Cardiac ventricle fibroblast (primary cell): ENCODE data around the gene UBAP2L. TPM values are rescaled to one million over a fixed set of nuclear protein-coding genes. Genes with fewer than 3 reads are reported as not detected.

Source experiments
- total RNA-seq: library from RNA; depleted of rRNA; stranded (reverse); fragments of >200 nt; gene quantifications from 2 replicates; pipeline ENCODE4 v1.2.3, GENCODE V29; 2015

UBAP2L gene, protein sequence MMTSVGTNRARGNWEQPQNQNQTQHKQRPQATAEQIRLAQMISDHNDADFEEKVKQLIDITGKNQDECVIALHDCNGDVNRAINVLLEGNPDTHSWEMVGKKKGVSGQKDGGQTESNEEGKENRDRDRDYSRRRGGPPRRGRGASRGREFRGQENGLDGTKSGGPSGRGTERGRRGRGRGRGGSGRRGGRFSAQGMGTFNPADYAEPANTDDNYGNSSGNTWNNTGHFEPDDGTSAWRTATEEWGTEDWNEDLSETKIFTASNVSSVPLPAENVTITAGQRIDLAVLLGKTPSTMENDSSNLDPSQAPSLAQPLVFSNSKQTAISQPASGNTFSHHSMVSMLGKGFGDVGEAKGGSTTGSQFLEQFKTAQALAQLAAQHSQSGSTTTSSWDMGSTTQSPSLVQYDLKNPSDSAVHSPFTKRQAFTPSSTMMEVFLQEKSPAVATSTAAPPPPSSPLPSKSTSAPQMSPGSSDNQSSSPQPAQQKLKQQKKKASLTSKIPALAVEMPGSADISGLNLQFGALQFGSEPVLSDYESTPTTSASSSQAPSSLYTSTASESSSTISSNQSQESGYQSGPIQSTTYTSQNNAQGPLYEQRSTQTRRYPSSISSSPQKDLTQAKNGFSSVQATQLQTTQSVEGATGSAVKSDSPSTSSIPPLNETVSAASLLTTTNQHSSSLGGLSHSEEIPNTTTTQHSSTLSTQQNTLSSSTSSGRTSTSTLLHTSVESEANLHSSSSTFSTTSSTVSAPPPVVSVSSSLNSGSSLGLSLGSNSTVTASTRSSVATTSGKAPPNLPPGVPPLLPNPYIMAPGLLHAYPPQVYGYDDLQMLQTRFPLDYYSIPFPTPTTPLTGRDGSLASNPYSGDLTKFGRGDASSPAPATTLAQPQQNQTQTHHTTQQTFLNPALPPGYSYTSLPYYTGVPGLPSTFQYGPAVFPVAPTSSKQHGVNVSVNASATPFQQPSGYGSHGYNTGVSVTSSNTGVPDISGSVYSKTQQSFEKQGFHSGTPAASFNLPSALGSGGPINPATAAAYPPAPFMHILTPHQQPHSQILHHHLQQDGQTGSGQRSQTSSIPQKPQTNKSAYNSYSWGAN
- 57.3 and 76.2 TPM in 2 replicates for total RNA-seq

DNA sequence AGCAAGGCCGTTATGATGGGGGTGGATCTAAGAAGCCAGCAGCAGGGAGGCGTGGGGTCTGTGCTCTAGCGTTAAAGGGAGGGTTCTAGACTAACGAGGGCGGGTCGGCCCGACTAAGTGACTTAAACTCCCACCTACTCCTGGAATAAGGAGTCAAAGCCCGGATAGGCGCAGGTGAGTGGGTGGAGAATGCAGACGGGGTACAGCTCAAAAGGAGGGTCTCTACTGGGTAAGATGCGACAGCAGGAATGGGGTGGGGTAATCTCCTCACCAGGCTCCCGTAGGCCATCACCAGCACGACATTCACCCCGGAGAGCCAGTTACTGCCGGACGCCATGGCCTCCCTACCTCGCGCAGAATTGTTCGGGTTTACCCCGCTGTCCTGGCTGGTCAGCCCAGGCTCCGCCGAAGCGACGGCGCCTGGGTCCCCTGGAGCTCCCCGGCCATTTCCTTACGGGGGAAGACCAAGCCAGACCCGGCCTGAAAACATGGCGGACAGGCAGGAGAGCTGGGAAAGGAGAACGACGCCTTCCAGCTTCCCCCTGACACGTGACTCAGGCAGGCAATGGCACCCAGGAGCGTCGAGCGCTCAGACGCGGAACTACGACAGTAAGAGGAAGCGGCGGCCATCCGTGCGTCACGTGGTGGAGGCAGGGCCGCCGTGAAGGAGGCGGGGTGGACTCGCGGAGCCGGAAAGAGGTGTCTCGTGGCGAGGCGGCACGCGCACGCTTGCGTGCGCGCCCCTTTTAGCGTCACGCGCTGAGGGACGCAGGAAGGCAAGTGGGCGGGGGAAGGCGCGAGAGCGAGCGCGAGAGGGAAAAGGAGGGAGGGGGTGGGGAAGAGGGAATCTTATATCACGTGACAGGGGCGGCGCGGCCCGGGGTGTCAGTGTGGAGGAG lies at the start of gene UBAP2L:
Gene UBAP2L, plus strand, starts transcription at position 885 of the 899 bp plus-strand sequence. CDS start 4,169 bp downstream, outside the sequence.

DNA sequence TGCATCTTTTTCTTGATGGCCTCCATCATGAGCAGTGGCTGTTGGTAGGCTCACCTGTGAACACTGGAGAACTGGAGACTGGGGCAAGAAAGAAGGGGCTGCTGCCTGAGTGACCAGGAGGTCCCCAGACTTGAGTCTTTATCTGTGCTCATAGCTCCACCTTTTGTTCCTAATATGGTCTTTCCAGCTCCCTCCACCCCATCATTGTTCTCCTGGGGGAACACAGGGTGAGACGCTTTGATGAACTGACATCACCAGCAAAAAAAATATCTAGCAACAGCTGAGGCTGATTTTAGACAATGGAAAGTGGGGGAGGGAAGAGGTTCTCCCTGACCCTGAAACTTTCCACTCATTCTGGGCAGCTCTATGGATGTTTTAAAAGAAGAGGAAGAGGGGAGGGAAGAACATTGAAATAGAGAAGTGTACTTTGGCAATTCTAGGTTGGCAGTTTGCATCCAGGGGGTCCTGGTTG lies 28.7 kb upstream of the UBAP2L start, which contains the start of gene TPM3:
Gene TPM3, minus strand, starts transcription at position 111 of the 472 bp plus-strand sequence. Its CDS starts 82 bp downstream, at position 29.

DNA sequence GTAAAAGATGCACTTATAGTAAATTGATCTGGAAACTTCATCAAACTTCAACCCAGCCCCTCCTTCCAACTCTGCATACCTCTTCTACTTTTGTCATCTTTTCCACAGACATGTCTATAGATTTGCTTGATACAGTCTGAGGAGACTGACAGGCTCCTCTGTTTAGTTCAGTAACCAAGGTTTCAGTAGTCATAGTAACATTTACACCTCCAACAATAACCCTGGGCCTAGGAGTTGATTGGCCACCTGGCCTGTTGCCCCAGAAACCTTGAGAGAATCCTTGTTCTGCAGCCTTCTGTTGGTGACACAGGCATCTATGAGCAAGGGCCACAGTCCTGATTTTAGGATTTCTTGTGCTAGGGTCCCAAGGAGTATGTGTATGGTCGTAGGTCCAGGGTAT lies 14.6 kb upstream of the UBAP2L start, which contains the start of gene CFAP141:
Gene CFAP141, minus strand, starts transcription at position 138 of the 400 bp plus-strand sequence. Its CDS starts 26 bp downstream, at position 112.

DNA sequence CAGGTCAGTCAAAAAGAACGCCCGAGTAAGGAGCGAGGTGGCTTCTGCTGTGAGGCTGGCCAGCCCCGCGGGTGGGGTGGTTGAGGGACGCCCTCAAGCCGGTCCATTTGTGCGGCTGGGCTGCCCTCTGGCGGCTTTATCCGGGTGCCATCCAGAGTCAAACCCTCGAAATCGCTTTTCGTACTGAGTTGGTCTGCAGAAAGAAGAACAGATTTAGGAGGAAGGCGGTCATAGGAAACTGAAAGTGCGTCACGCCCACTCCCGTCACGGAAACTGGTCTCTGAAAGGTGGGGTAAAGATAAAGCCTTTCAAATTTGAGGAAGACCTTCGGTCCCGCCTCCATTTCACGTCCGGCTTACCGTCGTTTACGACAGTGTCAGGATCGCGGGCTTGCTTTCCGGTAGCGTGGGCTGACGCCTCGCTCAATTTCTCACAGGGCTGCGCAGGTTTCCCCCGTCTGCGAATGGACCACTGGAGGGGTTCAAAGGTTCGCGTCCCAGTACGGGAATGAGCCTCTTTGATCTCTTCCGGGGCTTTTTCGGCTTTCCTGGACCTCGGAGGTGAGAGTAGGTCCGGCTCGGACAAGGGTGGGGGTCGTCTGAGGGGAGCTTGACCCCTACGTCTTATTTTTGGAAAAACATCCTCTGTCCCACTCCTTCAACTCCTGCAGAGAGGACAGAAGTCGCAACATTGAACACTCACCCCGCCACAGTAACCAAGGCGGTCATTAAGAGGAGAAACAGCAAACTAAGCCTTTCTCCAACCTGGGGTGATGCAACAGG lies 51.7 kb downstream of the UBAP2L start, which contains the start of gene HAX1:
Gene HAX1, plus strand, starts transcription at position 413 of the 782 bp plus-strand sequence. Its CDS starts 95 bp downstream, at position 508.

Other genes starting within 250 kb of the UBAP2L start
- 180 and 184 TPM in 2 replicates for gene JTB, start 243.3 kb upstream of the UBAP2L start, total RNA-seq
- 97.1 and 105 TPM in 2 replicates for gene RAB13, start 234.6 kb upstream of the UBAP2L start, total RNA-seq
- 1,536 and 1,696 TPM in 2 replicates for gene RPS27, start 230.2 kb upstream of the UBAP2L start, total RNA-seq
- not detected in 2 replicates for gene NUP210L, start 65.9 kb upstream of the UBAP2L start, total RNA-seq
- 222 and 313 TPM in 2 replicates for gene TPM3, start 28.9 kb upstream of the UBAP2L start, total RNA-seq
- gene CFAP141, start 14.6 kb upstream of the UBAP2L start, total RNA-seq, result not detected in 2 replicates
- gene HAX1, start 51.7 kb downstream of the UBAP2L start, total RNA-seq, result 50.7 and 70.5 TPM in 2 replicates
- gene AQP10, start 100.1 kb downstream of the UBAP2L start, total RNA-seq, result not detected in 2 replicates
- gene ATP8B2, start 104.6 kb downstream of the UBAP2L start, total RNA-seq, result 93.0 and 109 TPM in 2 replicates
- 7.7 and 15.4 TPM in 2 replicates for gene IL6R, start 184.4 kb downstream of the UBAP2L start, total RNA-seq